Peyer's patch (tissue), 4 donors: ENCODE measurements around the gene RFX5.

Experiments used
- CTCF ChIP-seq, 6 experiments: fragments of 450-650 bp in 4 of 6; fragments of 200-600 bp in 2 of 6; sonication (generic) in 1 of 6; IDR thresholded peaks; one replicate each; pipeline ENCODE4 v1.5.1; 2017 to 2019; ENCODE audit warnings: antibody characterized with exemption in 6 of 6, mild to moderate bottlenecking in 3 of 6, moderate library complexity in 1 of 6
- POLR2A ChIP-seq, 2 donors: fragments of 450-650 bp; IDR thresholded peaks; one replicate each; pipeline ENCODE4 v1.5.1; 2017; ENCODE audit warnings: antibody characterized with exemption in 2 of 2, mild to moderate bottlenecking in 2 of 2, moderate library complexity in 2 of 2

- no peak for TF ChIP-seq POLR2A (IDR thresholded peaks at IDR 0.05)
- TF ChIP-seq CTCF (IDR thresholded peaks at IDR 0.05): no peak
These were observed 54.0 kb downstream of the RFX5 start for GRCh38 chr1:151293093-151293492.
